Measurements from ENCODE around the gene RPL6. TPM values are rescaled to one million over a fixed set of nuclear protein-coding genes. Genes with fewer than 3 reads are reported as not detected.

The RPL6 gene
- polyA plus RNA-seq, 1 experiment: 2,667 TPM

GRCh38 chr12:112375105-112375504 is 34.3 kb downstream of the RPL6 start:
- Histone ChIP-seq H3K27me3 (ENCODE audit: control insufficient read depth, insufficient read depth, low read length) (no peaks in the 10 kb centered on the region), H3K27ac (ENCODE audit: low read depth, low read length) (no peak overlapping the region), H3K9me3 (ENCODE audit: control insufficient read depth, insufficient read depth, low read length) (no peaks in the 10 kb centered on the region), H3K4me3 (ENCODE audit: low read depth, low read length) (no peak overlapping the region)
- TF ChIP-seq, protein P1, sequence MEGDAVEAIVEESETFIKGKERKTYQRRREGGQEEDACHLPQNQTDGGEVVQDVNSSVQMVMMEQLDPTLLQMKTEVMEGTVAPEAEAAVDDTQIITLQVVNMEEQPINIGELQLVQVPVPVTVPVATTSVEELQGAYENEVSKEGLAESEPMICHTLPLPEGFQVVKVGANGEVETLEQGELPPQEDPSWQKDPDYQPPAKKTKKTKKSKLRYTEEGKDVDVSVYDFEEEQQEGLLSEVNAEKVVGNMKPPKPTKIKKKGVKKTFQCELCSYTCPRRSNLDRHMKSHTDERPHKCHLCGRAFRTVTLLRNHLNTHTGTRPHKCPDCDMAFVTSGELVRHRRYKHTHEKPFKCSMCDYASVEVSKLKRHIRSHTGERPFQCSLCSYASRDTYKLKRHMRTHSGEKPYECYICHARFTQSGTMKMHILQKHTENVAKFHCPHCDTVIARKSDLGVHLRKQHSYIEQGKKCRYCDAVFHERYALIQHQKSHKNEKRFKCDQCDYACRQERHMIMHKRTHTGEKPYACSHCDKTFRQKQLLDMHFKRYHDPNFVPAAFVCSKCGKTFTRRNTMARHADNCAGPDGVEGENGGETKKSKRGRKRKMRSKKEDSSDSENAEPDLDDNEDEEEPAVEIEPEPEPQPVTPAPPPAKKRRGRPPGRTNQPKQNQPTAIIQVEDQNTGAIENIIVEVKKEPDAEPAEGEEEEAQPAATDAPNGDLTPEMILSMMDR (IDR thresholded peaks at IDR 0.05; ENCODE audit: low read depth, low read length): no peak
- POLR2A ChIA-PET: no interaction called here
- DNase-seq (ENCODE audit: low read depth, low spot score): no peak
- CTCF ChIA-PET: interaction anchor here (0.6 kb wide), 1 partner anchor 430 kb away, joined by 5 read pairs; no protein-coding TSS in a partner anchor

DNA sequence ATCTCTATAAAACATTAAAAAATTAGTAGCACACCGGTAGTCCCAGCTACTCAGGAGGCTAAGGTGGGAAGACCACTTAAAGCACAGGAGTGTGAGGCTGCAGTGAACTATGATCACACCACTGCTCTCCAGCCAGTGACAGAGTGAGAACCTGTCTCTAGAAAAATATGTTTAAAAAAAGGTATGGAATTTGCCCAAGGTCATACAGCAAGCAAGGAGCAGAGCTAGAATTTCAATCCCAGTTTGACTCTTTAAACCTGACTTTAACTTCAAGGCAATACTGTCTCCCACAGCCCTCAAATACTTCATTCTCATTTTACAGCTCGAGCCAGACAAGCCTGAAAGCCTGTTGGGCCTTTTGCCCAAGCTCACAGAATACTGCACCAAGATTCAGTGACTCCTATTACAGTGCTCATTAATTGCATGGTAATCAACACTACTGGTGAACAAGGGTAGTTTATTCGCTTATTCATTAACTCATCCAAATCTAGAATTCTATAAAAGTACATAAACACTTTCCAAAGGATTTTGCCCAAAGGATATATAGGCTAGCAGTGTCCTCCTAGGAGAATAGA is 35.2 kb downstream of the RPL6 start:
- POLR2A ChIA-PET: no interaction called here
- CTCF ChIA-PET: no interaction called here

DNA sequence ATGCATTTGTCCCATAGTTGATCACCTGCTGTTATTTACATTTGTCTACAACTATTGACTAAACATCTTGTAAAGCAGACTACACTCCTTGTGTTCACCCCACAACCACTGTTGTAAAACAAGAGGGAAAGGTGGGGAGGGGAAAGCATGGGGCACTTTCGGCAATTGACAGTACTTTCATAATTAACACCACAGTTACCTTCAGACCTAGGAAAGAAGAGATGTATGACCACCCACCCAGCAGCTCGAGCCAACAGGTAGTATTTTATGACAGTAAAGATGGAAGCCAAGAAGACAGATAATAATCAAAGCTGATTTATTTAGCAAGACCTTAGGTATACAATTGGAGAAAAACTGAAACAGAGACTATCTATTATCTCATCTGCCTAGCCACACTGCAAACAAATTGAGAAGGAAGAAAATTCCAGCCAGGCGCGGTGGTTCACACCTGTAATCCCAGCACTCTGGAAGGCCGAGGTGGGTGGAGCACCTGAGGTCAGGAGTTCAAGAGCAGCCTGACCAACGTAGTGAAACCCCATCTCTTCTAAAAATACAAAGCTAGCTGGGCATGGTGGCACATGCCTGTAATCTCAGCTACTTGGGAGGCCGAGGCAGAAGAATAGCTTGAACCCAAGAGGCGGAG is 38.4 kb downstream of the RPL6 start:
- no peak for DNase-seq (ENCODE audit: low read depth, low spot score)
- H3K27me3 ChIP-seq (ENCODE audit: control insufficient read depth, insufficient read depth, low read length): no peaks in the 10 kb centered on the region
- no peak overlapping the region for H3K4me3 ChIP-seq (ENCODE audit: low read depth, low read length)
- no peaks in the 10 kb centered on the region for H3K9me3 ChIP-seq (ENCODE audit: control insufficient read depth, insufficient read depth, low read length)
- POLR2A ChIA-PET: interaction anchor here (0.6 kb wide), 1 partner anchor 1908 kb away, joined by 5 read pairs; no protein-coding TSS in a partner anchor
- CTCF ChIA-PET: interaction anchor here (0.6 kb wide), 1 partner anchor 92 kb away, joined by 3 read pairs; no protein-coding TSS in a partner anchor
- no peak overlapping the region for H3K27ac ChIP-seq (ENCODE audit: low read depth, low read length)
- TF ChIP-seq, protein P1 (IDR thresholded peaks at IDR 0.05; ENCODE audit: low read depth, low read length): no peak

More for the DNA sequence above, 35.2 kb downstream of the RPL6 start:
- Histone ChIP-seq H3K27me3 (ENCODE audit: control insufficient read depth, insufficient read depth, low read length) (no peaks in the 10 kb centered on the region), H3K27ac (ENCODE audit: low read depth, low read length) (no peak overlapping the region), H3K4me3 (ENCODE audit: low read depth, low read length) (no peak overlapping the region), H3K9me3 (ENCODE audit: control insufficient read depth, insufficient read depth, low read length) (no peaks in the 10 kb centered on the region)
- TF ChIP-seq, protein P1 (IDR thresholded peaks at IDR 0.05; ENCODE audit: low read depth, low read length): no peak
- no peak for DNase-seq (ENCODE audit: low read depth, low spot score)

- CTCF ChIA-PET: no interaction called here
- H3K27ac ChIP-seq (ENCODE audit: low read depth, low read length): no peak overlapping the region
- no peaks in the 10 kb centered on the region for H3K9me3 ChIP-seq (ENCODE audit: control insufficient read depth, insufficient read depth, low read length)
- POLR2A ChIA-PET: no interaction called here
- TF ChIP-seq, protein P1 (IDR thresholded peaks at IDR 0.05; ENCODE audit: low read depth, low read length): no peak
- no peak overlapping the region for H3K4me3 ChIP-seq (ENCODE audit: low read depth, low read length)
- DNase-seq (ENCODE audit: low read depth, low spot score): no peak
- no peaks in the 10 kb centered on the region for H3K27me3 ChIP-seq (ENCODE audit: control insufficient read depth, insufficient read depth, low read length)
These were observed 39.2 kb downstream of the RPL6 start for GRCh38 chr12:112370199-112370598.

DNA sequence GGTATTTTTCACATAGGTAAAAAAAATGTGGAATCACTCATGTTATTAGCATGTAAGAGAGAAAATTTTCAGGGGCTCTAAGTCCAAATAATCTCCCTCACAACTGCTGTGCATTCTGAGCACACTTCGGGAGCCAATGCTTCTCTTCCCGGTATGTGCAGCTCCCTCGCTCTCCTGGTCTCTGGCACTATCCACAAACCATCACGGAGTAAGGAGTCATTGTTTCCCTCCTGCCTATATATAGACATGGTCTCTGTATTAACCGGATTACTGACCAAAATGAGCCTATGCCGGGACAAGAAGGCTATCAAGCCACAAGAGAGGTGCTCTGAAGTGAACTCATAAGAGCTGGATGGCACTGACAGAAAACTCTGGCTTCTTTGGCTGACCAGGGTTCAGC is 40.5 kb downstream of the RPL6 start:
- ChIA-PET CTCF (interaction anchor here (1.0 kb wide), 1 partner anchor 11 kb away, joined by 3 read pairs; no protein-coding TSS in a partner anchor), POLR2A (interaction anchor here (0.7 kb wide), 1 partner anchor 101 kb away, joined by 3 read pairs; no protein-coding TSS in a partner anchor)
- no peak overlapping the region for H3K4me3 ChIP-seq (ENCODE audit: low read depth, low read length)
- H3K9me3 ChIP-seq (ENCODE audit: control insufficient read depth, insufficient read depth, low read length): no peaks in the 10 kb centered on the region
- no peak for DNase-seq (ENCODE audit: low read depth, low spot score)
- no peak overlapping the region for H3K27ac ChIP-seq (ENCODE audit: low read depth, low read length)
- TF ChIP-seq, protein P1 (IDR thresholded peaks at IDR 0.05; ENCODE audit: low read depth, low read length): no peak
- H3K27me3 ChIP-seq (ENCODE audit: control insufficient read depth, insufficient read depth, low read length): no peaks in the 10 kb centered on the region
